IPS-11a (cell line): ENCODE data around the gene SLMAP.

ENCODE experiments used
- H3K4me3 ChIP-seq: one replicate; pipeline ENCODE4 v1.5.1; 2013; ENCODE audit warnings: low read depth, low read length, control low read depth

SLMAP gene

DNA sequence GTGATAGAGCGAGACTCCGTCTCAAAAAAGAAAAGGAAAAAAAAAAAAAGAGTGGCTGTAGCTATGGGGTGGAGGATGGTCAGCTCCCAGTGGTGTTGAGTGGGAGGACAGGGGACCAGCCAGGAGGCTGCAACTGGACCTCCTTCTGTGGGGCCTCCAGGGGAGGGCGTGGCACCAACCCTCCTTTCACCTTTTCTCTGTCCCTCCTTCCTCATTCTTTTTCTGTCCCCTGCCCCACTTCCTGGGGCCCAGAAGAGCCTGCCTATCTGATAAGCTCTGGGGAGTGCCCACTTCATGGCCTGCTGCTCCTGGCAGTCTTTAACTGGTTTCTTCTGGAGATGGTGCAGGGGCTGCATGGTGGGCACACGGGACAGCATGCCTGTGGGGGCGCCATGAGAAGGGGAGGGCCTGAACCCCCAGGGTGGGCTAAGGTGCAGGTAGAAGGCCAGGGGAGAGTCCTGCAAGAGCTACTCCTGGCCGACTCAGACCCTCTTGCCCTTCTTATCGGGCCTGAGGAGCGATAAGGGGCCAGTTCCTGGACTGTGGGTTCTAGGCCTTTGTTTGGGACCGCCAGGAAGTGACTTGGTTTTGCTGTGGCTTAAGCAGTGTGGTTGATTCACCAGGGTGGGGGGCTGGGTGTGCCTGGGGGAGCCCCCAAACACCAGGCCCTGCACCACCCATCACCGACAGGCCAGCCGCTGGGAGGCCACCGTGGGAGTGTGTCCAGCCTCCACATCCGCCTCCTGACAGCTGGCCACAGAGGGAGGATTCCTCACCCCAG, 202.7 kb downstream of the SLMAP start:
- H3K4me3 ChIP-seq, result no peak overlapping the region

DNA sequence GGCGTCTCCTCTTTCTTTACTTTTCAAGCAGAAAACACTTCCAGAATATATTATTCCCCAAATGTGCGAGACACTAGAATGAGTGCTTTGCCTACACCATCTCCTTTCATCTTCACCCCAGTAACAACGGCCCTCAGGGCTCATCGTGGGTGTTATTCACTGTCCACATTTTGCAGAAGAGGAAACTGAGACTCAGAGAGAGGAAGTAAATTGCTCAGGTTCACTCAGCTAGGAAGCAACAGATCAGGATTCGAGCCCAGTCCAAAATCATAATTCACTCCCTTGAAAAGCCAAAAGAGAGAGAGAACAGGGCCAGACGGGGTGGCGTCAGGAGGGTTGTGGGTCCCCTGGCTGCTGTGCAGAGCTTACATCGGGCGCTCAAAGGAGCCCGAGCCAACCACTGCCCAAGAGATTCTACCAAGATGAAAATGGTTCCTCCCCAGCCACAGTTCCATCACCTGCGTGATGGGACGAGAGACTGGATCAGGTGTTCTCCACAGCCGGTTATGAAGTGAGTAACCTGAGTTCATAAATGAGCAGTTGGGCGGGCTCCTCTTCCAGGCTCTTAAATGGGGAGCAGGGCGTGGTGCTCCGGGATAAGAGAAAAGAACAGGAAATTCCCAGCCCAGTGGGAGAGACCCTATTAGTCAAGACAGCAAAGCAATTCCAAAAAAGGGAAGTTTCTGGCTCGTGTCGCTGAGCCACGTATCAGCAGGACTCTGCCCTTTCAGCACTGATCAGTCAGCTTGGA, 203.5 kb downstream of the SLMAP start:
- H3K4me3 ChIP-seq, result no peak overlapping the region

DNA sequence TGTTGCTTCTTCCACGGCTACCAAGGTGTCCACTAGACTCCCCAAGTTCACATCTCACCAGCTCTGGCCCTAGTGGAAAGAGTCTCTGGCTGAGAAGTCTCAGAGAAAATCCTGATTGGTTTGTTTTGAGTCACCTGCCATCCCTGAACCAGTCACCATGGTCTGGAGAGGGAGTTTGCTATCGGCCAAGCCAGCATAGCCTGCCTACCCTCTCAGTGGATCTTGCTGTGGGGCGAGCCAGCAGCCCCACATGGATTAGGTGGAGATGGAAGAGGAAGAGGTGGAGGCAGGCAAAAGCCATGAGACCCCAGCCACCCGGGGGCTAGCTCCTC, 204.0 kb downstream of the SLMAP start:
- no peak overlapping the region for H3K4me3 ChIP-seq

DNA sequence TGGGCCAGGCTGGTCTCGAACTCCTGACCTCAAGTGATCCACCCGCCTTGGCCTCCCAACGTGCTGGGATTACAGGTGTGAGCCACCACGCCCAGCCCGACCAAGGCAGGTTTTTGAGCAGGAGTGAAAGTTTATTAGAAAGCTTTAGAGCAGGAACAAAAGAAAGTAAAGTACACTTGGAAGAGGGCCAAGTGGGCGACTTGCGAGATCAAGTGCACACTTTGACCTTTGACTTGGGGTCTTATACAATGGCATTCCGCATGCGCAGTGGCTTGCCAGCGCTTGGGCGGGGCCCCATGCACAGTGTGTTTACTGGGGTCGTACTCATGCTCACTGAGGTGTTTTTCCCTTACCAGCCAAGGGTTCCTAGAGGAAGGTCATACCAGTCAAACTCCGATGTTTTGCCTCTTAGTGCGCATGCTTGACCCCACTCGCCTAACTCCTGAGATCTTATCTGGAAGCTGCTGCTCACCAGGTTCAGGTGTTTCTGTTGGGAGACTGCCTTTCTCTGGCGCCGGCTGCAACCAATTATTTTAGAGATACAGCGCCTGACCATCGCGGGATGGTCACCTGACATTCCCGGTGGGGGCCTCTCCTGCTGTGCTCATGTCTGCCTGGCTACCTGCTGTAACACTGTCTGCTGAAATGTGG, 205.2 kb downstream of the SLMAP start:
- H3K4me3 ChIP-seq, result no peak overlapping the region

DNA sequence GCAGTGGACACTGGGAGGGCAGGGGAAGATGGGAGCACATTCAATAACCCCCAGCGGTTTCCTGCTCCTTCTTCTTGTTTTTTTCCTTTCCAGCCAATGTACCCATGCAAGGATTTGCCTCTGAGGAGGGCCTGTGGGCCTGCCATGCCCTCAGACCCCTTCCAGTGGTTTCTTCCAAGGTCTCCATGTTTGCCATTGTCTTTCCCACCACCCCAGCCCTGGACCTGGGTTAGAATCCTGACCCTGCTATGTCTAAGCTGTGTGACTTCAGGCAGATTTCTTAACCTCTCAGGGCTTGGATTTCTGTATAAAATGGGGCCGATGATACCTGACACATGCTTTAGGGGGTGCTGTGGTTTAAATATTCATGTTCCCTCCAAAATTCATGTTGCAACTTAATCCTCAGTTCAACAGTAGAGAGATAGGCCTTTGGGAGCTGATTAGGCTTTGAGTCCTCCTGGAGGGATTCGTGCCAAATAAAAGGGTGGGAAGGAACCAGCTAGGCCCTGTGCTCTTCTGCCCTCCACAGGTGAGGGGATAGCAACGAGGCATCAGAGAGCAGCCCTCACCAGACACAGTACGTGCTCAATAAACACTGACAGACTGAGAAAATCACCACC, 205.8 kb downstream of the SLMAP start:
- no peak overlapping the region for H3K4me3 ChIP-seq

DNA sequence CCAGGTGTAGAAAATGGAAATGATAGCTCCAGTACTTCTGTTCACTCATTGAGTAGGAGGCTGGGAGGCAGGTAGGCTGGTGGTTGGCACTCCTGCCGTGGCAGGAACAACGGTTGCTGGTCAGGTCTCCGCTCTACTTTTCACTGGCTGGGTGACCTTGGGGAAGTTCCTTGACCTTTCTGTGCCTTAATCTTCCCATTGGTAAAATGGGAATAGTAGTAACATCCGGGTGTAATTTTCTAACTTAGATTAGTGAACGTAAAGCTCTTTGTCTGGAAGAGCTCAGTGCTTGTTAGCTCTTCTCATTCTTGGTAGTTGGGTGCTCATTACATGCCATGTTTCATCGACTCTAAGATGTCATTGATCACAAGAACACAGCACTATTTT, 206.3 kb downstream of the SLMAP start:
- H3K4me3 ChIP-seq, result no peak overlapping the region

DNA sequence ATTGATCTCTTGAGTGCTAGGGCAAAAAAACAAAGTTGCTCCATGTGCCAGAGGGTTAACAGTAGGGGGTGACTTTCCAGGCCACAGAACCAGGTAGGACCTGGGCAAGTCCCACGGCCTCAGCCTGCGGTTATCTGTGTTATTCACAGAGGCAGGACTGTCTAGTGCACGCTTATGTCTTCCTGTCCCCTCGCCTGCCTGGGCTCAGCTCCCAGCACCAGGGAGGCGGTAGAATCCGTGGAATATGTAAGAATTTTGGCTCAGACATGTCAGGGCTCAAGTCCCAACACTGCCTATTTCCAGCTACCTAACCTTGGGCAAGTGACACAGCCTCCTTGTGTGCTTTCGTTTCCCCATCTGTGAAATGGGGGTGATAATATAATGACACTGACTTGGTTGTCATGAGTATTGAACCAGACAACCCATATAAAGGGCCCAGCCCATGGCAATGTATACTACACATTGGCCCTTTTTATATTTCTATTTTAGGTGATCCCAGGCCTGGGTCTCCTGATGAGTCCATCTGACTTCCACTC, 207.8 kb downstream of the SLMAP start:
- no peak overlapping the region for H3K4me3 ChIP-seq

DNA sequence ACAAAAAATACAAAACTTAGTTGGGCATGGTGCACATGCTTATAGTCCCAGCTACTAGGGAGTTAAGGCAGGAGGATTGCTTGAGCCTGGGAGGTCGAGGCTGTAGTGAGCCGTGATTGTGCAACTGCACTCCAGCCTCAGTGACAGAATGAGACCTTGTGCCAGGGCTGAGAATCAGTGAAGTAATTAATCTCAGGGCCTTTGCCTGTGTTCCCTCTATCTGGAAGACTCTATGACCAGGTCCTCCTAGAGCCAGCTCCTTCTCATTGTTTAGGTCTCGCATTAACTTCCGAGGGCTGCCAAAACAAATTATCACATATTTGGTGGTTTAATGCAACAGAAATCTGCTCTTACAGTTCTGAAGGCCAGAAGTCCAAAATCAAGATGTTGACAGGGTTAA, 210.7 kb downstream of the SLMAP start:
- no peak overlapping the region for H3K4me3 ChIP-seq

DNA sequence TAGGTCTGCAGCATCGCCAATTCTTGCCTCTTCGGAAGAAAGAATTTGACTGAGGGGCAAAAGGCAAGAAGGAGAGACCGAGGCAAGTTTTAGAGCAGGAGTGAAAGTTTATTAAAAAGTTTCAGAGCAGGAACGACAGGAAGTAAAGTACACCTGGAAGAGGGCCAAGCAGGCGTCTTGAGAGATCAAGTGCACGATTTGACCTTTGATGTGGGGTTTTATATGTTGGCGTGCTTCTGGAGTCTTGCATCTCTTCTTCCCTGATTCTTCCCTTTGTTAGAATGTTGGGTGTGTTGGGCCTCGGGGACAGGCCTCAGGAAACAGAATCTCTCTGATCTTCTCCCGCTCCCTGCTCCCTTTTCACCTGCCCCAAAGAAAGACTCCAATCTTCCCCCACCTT, 211.5 kb downstream of the SLMAP start:
- no peak overlapping the region for H3K4me3 ChIP-seq

DNA sequence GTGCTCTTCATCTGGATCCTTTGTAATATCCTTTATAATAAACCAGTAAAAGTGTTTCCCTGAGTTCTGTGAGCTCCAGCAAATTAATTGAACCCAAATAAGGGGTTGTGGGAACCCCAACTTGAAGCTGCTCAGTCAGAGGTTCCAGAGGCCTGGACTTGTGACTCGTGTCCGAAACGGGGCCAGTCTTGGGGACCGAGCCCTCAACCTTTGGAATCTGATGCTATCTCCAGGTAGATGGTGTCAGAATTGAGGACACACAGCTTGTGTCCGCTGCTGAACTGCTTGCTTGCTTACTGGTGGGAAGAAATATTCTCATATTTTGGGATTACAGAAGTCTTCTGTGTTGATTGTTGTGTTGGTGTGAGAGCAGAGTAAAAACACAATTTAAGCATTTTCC, 212.4 kb downstream of the SLMAP start:
- H3K4me3 ChIP-seq, result no peak overlapping the region

DNA sequence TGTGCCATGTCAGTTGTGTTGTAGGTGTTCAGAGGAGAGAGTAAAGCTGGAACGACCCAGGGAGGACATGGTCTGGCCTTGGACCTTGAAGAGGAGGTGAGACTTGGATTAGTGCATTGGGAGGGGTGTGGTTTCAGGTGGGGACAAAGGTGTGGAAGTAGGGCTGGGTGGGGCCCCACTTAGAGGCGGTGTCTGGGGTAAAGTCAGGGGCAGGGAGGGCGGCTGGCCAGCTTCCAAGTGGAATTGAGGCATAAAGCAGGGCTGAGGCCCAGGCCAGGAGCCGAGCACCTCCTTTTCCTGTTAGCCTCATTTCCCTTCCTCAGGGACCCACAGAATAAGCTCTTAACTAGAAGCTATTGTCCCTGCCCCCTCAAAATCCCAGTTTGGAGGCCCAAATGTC, 215.9 kb downstream of the SLMAP start:
- no peak overlapping the region for H3K4me3 ChIP-seq

DNA sequence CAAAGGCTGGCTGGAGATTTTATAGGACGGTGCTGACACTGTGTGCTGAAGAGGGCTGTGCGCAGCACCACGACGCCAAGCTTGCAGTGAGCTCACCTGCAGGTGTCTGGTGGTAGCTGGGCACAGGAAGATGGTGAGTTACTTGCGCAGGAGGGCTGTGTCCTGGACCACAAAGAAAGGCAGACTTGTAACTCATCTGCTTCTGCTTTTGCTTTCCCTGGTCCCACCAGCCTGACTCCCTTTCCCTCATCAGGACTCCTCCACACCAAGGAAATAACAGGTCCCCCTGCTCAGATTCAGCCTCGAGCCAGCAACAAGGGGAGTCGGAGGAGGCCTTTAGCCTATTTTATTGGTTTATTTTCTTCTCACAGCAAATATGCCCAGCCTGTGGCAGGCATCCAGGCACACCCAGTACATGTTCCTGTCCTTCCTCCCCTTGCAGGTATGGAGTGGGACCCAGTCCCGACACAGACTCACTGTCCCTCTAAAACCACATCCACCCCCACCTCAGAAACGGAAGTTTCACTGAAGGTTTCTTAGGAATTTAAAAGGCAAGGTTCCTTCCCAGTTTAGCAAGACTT, 216.5 kb downstream of the SLMAP start:
- no peak overlapping the region for H3K4me3 ChIP-seq

DNA sequence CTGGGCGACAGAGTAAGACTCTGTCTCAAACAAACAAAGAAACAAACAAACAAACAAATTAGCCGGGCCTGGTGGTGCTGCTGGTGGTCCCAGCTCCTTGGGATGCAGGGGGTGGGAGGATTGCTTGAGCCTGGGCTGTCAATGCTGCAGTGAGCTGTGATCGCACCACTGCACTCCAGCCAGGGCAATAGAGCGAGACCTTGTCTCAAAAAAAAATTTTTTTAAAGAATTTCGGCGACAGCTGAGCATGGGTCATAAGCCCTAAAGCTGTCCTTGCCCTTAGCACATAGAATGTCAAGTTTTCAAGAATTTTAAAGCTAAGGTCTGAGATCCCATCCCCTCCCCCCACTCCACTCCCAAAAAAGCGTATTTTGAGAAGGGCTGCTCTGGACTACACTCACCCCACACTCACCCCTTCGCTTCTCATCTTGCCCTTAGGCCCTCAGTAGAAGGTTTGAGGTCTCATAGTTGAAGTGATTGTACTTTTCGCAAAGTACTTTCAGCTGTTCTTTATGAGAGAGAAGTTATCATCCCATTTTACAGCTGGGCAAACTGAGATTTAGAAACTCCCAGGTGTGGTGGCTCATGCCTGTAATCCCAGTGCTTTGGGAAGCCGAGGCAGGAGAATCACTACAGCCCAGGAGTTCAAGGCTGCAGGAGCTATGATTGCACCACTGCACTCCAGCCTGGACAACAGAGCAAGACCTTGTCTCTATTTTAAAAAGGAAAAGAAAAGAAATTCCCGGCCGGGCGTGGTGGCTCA, 217.8 kb downstream of the SLMAP start:
- no peak overlapping the region for H3K4me3 ChIP-seq

DNA sequence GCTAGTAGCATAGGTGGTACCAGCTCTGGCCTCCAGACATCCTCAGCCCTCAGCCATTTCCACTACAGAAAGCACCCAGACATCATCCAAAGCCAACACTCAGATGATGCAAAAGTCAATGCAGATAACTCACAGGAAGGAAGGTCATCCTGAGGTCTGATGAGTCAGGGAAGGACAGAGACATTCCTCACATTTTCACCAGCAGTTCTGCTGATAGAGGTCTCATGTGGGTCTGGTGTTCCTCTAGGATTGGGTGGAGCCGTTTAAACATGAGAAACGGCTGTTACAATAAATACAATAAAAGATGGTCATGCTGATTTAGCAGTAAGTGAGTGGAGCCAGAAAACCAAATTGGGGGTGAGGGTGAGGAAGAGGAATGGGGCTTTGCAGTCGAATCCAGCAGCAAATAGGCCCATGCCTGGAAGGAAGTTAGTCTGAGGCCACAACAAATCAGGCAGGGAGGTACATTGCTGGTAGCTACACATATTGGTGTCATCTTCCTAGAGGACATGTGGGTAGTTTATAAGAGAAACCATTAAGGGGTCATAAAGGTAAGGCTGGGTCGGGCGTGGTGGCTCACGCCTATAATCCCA, 218.8 kb downstream of the SLMAP start:
- no peak overlapping the region for H3K4me3 ChIP-seq

DNA sequence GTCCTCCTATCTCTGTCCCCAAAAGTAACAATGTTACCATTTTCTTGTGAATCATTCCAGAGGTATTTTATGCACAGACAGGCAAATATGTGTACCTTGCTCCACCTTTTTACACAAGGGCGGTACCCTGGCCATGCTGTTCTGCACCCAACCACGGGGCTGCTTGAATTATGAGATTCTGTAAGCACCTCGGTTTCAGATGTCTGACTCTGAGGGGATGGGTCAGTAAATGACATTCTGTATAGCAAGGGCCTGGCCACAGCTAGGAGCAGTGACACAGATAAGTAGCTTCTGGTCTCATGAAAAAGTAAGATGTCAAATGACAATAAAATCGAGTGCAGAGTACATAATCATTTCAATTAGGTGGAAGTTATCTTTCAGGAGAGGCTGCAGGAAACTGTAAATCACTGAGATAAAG, 221.7 kb downstream of the SLMAP start:
- no peak overlapping the region for H3K4me3 ChIP-seq

DNA sequence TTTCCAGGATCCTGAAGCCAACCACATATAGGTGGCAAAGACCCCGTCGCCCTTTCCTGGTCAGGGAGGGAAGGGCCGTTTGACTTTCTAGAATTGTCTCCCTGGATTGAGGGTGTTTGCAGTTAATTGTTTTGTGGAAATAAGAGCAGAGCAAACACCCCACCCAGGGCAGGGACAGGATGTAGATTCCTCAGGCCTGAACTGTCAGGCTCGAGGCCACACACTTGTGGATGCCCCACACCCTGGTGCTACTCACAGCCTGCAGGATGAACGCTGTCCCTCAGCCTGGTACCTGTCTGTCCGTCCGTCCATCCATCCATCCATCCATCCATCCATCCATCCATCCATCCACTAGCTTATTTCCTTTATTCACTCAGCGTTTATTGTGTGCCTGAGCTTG, 222.2 kb downstream of the SLMAP start:
- H3K4me3 ChIP-seq, result no peak overlapping the region
